ENCODE data around the gene TPCN1.

- no peak for TF ChIP-seq EZH2phosphoT487 (IDR thresholded peaks at IDR 0.05; ENCODE audit: borderline replicate concordance)
- TF ChIP-seq YY1 (IDR thresholded peaks at IDR 0.05; ENCODE audit: extremely low read depth, insufficient replicate concordance, low read depth, low read length): no peak
- no peak for TF ChIP-seq CTCF (IDR thresholded peaks at IDR 0.05 in 2 of 3, conservative IDR thresholded peaks at IDR 0.05 in 1 of 3; ENCODE audit: borderline replicate concordance in 1 of 3, insufficient read depth in 1 of 3, low read depth in 2 of 3, low read length in 2 of 3)
- no peak for TF ChIP-seq ZFX (IDR thresholded peaks at IDR 0.05)
- no peak for TF ChIP-seq RAD21 (IDR thresholded peaks at IDR 0.05; ENCODE audit: low read depth)
- no peak for TF ChIP-seq JUND (IDR thresholded peaks at IDR 0.05)
- TF ChIP-seq POLR2A (IDR thresholded peaks at IDR 0.05; ENCODE audit: borderline replicate concordance, extremely low read depth, insufficient read depth, insufficient read length): no peak
- TF ChIP-seq EGR1 (IDR thresholded peaks at IDR 0.05; ENCODE audit: low read depth): no peak
- TF ChIP-seq SRF (IDR thresholded peaks at IDR 0.05; ENCODE audit: low read depth): no peak
- no peak for TF ChIP-seq POLR2AphosphoS5 (IDR thresholded peaks at IDR 0.05; ENCODE audit: low read depth, low read length)
- TF ChIP-seq SIN3A (IDR thresholded peaks at IDR 0.05; ENCODE audit: low read depth): no peak
- TF ChIP-seq EZH2 (IDR thresholded peaks at IDR 0.05): no peak
These were observed 12.7 kb downstream of the TPCN1 start for GRCh38 chr12:113233967-113234366.

Data from HCT116 (cell line).